ENCODE data around the gene REXO2.

REXO2 gene

GRCh38 chr11:114440971-114441763 is 1.9 kb downstream of the REXO2 start:
- no peak for DNase-seq (ENCODE audit: low read depth)

DNA sequence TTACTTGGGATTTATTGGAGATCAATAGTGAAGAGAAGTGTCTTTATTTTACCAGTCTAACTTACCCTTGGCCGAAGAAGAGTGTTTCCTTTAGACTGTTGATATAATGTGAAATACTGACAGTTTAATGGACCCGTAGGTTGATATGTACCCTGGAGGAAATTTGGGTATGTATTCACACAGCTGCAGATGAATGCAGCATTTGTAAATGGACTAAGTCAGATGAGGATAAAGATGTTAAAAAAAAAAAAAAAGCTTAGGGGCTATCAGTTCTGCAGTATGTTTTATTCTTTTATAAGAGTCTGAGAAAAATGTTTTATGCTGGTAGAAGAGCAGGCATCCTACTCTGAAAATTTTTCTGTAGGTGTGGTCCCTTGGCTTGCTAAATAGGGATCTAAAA is 2.7 kb downstream of the REXO2 start:
- DNase-seq (ENCODE audit: low read depth), result no peak

- no peak for DNase-seq (ENCODE audit: low read depth)
Observed at GRCh38 chr11:114442536-114442935, 3.3 kb downstream of the REXO2 start.

DNA sequence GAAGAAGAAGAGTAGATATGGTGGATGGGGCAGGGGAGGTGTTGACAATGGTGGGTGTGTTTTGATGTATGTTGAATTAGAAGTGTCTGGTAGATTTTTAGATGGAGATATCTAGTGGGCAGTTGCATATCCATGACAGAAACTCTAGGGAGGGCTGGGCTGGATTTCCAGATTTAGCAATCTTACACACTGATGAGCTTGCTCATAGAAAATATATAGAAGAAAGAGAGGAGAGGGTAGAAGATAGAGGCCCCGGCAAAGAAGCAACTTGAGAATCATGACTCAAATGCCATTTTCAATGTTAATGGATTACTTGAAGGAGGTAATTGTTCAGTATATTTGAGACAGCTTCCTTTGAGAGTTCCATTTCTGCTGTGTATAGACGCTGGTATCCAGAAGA is 8.2 kb downstream of the REXO2 start:
- no peak for DNase-seq (ENCODE audit: low read depth)

DNA sequence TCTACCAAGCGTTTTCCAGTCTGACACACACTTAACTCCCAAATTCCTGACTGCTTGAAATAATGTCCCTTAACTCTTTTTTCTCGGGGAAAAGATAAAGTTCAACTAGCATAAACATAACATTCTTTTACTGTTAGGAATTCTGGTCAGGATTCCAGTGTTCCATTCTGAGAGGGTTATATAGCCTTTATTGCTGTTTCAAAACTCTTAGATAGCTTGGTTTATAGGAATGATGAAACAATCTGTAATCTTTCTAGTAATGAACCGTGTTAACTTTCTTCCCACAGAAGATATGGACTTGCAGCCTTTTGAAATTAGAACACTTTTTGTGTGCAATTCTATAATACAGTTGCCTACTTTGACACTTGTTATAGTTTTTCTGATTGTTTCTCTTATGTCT is 8.6 kb downstream of the REXO2 start:
- DNase-seq (ENCODE audit: low read depth), result no peak

DNA sequence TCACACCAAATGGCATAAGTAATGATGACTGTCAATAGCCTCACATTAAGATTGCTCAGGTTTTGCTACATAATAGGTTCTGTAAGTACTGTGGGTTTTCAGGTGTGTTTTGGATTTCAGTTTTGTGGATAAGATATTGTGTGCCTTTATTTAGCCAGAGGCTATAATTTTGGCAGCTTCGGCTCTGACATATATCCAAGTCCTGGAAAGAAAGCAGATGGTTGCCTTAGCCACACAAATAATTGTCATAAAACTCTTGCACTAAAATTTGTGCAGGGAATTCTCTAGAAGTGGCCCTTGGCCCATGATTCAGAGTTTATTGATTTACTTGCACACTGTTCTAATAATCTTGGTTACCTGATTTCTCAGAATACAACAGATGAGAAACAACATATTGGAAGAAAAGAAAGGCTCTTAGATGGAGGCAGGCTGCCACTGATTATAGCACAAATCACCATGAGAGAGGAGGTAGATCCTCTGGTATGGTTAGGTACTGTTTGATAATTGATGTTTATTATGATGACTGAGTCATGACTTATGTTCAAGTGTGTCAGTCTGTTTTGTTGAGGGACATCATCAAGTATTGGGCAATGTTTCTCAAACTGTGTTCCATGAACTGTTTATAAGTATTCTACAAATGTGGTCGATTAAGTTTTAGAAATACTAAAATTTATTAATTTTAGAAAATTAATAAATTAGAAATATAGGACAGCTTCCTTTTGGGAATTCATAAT is 9.6 kb downstream of the REXO2 start:
- DNase-seq (ENCODE audit: low read depth), result no peak

DNA sequence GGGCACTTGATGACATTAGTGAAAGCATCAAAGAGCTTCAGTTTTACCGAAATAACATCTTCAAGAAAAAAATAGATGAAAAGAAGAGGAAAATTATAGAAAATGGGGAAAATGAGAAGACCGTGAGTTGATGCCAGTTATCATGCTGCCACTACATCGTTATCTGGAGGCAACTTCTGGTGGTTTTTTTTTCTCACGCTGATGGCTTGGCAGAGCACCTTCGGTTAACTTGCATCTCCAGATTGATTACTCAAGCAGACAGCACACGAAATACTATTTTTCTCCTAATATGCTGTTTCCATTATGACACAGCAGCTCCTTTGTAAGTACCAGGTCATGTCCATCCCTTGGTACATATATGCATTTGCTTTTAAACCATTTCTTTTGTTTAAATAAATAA is 10.6 kb downstream of the REXO2 start:
- no peak for DNase-seq (ENCODE audit: low read depth)

- no peak for DNase-seq (ENCODE audit: low read depth)
Observed at GRCh38 chr11:114452399-114452798, 13.1 kb downstream of the REXO2 start.

DNA sequence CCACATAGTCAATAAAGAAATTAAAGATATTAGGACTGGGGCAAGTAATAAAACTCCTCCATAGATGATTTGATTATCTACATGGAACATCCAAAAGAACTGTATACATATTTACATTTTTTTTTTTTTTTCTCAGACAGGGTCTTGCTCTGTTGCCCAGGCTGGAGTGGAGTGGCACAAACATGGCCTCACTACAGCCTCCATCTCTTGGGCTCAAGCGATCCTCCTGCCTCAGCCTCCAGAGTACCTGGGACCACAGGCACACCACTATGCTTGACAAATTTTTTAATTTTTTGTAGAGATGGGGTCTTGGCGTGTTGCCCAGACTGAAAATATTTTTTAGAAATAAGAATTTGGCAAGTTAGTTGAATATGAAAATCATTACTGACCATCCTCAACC is 24.7 kb downstream of the REXO2 start:
- no peak for DNase-seq (ENCODE audit: low read depth)

DNA sequence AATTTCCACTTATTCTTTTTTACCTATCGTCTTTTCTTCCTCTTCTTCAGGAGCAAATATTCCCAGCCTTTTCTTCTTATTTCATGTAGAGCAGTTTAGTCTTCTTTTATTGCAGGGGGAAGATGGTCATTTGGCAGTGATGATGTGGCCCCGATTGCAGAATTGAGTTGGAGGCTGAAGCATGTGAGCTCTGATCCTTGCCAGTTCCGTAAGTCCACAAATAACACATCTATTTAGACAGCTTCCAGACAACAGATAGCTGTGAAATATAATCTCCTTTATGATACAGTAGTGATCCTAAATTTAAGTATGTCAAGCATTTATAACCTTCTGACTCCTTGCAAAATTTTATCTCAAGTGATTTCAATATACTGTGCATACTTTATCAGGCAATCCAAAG is 27.5 kb downstream of the REXO2 start:
- no peak for DNase-seq (ENCODE audit: low read depth)

- no peak for DNase-seq (ENCODE audit: low read depth)
Observed at GRCh38 chr11:114472661-114473060, 33.4 kb downstream of the REXO2 start.

DNA sequence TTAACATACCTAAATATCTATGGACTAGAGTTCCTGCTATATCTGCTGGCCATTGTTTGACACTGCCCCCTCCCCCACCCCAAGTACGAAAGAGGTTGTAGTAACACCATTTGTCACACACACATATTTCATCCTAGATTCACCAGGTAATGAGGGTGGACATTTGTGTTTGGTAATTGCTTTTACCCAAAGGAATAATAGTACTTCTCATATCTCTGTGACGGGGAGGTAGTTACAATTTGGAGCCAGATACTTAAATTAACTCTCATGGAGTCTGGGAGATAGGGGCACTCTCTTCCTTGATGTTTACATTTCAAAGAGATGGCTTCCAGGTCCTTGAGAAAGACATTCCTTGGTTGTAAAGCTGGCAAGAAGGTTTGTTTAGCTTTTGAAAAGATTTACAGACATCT is 38.7 kb downstream of the REXO2 start:
- DNase-seq (ENCODE audit: low read depth), result no peak

DNA sequence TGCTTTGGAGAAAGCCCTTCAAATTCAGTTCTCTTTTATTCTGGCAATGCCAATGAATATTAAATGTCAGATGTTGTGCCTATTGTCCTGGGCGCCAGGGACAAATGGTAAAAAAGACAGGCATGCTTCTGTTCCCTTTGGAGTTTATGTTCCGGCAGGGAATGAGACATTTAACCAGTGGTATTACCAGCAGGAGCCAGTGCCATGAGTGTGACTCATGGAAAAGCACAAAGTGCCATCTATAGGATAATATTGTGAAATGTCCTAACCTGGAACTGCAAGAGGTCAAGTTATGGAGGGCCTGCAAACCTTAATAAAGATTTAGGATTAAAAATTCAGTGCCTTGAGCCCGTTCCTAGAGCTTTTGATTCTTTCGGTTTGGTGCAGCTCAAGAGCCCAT is 39.5 kb downstream of the REXO2 start:
- DNase-seq (ENCODE audit: low read depth), result no peak

DNA sequence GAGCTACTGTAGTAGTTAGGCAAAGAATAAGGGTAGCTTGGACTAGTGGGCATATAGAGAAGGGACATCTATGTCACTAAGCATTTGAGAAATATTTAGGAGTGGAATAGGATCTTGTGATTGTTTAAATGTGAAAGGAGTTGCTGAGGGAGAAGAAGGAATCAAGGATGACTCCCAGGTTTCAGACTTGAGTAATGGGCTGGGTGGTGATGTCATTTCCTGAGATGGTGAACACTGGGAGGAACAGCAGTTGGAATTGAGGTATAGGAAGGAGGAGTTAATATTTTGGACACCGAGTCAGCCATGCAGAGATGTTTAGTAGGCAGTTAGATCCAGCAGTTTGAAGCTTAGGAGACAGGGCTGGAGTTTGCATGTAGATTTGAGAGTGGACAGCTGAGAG is 40.1 kb downstream of the REXO2 start:
- no peak for DNase-seq (ENCODE audit: low read depth)

GRCh38 chr11:114482114-114482513 is 42.8 kb downstream of the REXO2 start:
- DNase-seq (ENCODE audit: low read depth), result no peak

DNA sequence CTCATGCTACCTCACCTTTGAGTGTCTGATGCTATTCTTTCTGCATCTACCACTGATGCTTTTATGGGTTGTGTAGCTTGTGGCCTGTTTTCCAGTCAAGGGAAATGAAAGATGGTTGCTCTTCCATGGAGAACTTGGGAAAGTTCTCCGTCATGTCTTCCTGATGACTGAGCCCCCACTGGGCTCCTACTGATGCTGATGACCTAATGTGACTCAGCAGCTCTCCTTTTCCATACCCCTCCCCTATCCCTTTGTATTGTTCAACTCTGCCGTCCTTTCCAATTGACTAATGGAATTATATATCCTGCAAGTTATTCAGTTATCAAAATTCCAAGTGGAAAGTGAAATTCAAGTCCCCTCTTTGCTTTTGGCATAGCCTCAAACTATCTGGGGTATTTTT is 44.7 kb downstream of the REXO2 start:
- DNase-seq (ENCODE audit: low read depth), result no peak

- no peak for DNase-seq (ENCODE audit: low read depth)
Observed at GRCh38 chr11:114496915-114497314, 57.6 kb downstream of the REXO2 start.

- no peak for DNase-seq (ENCODE audit: low read depth)
Observed at GRCh38 chr11:114499756-114500155, 60.5 kb downstream of the REXO2 start.

Data from activated T-helper 1 cell treated with Interleukin-2 at 50 U/mL for 16 hours (primary cell).